Germinal center (tissue), 1 donor: ENCODE data around the gene SH3RF3.
A peak's percentile ranks its signal among the peaks of the same experiment; 100 is the strongest.
"Not testable (repeated sequence)": the region's sequence is repeated elsewhere in the genome, so short reads cannot be mapped to it uniquely, and the experiment has no call there.

Source experiments
- DNase-seq: peaks from one replicate; pipeline ENCODE4 v3.0.0; 2012; ENCODE audit warnings: mixed read lengths, low spot score

Gene SH3RF3

DNA sequence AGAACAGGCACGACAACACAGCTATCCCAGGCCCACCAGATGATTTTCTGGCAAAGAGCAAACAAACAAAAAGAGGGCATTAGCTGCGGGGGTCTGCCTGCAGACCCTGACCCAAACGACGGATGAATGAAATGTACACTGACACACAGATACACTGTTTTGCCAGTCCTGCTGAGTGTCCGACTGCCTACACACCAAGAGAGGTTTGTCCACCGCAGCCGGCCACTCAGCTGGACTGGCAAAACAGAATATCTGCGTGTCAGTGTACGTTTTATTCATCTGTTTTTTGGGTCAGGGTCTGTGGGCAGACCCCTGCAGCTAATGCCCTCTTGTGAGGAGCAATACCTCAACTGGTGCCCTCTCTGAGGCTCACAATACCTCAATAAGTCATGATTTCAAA, 10.7 kb upstream of the SH3RF3 start:
- no peak for DNase-seq

DNA sequence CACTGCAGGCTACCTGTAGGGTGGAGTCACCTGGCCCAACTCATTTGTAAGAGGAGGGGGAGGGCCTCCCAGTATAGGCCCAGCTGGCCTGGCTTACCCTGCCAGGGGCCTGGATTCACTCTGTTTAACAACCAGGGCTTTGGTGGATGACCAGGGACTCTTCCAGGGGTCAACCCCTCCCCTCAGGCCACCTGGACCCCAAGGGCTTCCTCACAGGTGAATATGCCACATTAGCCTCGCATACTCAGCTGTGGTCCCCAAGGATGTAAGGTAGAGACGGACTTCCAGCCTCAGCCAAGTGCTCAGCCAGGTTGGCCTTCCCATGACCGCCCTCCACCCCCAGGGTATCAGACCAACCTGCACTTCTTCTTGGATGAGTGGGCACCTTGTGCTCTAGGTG, 8.8 kb upstream of the SH3RF3 start:
- DNase-seq = no peak

DNA sequence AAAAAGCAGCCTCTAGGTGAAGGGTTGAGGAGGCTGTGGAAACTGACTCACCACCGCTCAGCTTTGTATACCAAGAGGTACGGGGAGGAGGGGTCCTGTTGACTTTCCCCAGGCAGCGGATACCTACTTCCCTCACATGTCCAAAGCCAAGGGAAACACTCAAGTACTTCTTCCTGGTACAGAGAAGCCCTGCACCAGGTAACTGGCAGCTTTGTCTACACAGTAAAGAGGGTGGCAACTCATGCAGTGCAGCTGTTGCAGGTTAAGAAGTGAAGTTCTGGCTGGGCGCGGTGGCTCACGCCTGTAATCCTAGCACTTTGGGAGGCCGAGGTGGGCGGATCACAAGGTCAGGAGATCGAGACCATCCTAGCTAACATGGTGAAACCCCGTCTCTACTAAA, 8.3 kb upstream of the SH3RF3 start:
- not testable (repeated sequence) for DNase-seq

DNA sequence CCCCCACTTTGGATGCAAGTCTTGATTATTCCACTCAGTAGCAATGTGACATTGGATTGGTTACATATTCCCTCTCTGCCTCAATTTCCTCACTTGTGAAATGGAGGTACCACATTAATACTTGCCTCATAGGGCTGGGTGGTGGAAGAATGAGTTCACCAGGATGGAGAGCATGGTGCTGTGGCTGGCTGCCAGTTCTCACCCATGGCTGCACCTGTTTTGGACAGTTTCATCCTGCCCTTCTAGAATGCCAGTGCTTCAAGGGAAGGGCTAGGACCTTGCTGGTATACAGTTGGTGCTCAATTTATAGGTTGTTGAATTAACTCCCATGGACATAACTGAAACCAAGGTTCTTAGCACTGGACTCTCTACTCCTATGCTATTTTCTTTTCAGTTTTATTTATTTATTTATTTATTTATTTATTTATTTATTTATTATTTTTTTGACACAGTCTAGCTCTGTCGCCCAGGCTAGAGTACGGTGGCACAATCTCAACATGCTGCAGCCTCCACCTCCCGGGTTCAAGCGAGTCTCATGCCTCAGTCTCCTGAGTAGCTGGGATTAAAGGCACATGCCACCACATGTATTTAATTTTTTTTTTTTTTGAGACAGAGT, 5.3 kb upstream of the SH3RF3 start:
- no peak for DNase-seq

DNA sequence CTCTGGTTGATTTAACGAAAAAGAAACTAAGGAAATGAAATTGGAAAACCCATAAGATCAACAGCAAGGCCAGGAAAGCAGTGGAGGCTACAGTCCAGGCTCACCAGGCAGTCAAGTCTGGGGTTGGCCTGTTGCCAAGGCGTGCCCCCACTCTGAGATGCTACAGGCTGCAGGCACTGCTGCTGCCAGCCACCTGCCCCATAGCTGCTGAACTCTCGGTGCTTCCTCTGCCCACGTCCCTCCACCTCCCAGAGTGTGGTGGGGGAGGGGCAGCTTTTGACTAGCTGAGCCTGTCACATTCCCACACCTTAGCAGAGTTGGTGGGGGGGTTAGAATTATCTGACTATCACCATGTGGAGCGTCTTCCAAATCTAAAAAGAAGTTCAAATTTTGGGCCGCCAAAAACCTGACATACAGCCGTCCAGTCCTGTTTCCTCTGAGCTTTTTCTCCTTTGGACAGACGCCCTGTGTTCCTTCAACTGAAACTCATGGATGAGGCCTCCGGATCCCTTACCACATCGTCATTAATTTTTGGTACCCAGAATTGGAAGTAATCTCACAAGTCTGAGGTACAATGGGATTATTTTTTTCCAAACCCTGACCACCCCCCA, 3.9 kb upstream of the SH3RF3 start:
- no peak for DNase-seq

DNA sequence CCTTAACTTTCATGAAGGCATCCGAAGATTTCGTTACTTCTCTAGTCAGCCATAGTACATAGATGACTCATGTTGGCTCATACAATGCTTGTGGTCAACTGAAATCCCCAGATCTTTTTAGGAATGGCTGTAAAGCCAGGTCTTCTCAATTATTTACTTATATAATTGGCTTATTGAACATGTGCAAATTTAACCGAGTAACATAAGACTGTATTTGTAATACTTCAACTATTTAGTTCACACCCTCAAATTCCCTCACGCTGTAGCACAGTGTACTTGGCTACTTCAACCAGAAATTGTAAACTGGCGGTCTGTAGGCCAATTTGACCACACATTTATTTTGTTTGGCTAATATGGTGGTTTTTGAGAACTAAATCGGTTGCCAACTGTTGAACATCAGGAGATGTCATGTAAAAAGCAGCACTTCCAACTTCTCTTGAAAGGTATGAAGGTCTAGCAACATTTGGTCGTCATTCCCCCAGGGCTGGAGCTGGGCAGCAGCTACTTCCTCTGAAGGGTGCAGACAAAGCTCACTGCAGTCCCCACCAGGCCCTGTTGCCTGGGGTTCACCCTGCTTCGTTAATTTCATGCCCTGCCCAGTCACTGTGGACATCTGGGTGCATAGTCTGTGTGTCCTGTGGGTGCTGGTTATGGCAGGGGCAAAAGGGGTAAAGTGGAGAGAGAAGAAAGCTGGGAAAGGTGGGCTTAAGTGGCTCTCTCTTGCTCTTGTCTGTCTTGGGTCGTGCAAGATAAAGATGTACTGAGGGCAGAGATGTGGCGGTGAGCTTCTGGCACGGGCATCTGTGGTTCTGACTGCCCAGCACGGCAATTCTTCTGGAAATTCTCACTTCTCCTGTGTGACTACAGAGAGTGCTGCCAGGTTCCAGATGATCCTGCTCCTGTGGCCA, 3.2 kb upstream of the SH3RF3 start:
- DNase-seq = no peak

DNA sequence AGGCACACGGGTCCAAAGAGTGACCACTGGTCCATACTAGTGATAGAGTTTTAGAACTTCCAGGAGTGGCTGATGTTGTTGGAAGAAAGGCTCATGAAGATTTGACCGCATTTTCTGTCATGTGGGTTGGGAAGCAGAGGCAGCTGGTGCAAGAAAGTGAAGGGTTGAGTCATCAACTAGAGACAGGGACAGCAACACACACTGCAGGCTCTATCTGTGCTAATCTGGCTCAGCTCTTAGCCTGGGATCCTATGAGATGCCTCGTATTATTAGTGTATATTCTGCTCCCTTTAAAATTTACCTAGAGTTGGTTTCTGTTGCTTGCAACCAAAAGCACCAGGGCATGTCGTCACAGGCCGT, 2.5 kb upstream of the SH3RF3 start:
- DNase-seq = no peak

DNA sequence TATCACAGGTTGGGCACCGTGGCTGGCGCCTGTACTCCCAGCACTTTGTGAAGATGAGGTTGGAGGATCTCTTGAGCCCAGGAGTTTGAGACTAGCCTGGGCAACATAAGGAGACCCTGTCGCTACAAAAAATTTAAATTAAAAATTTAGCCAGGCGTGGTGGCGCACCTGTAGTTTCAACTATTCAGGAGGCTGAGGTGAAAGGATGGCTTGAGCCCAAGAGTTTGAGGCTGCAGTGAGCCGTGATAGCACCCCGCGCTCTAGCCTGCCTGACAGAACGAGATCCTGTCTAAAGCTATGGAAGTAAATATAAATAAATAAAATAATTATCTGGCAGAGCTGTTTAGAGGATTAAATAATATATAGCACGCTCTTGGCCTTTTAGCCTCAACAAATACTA, 1.4 kb upstream of the SH3RF3 start:
- no peak for DNase-seq

DNA sequence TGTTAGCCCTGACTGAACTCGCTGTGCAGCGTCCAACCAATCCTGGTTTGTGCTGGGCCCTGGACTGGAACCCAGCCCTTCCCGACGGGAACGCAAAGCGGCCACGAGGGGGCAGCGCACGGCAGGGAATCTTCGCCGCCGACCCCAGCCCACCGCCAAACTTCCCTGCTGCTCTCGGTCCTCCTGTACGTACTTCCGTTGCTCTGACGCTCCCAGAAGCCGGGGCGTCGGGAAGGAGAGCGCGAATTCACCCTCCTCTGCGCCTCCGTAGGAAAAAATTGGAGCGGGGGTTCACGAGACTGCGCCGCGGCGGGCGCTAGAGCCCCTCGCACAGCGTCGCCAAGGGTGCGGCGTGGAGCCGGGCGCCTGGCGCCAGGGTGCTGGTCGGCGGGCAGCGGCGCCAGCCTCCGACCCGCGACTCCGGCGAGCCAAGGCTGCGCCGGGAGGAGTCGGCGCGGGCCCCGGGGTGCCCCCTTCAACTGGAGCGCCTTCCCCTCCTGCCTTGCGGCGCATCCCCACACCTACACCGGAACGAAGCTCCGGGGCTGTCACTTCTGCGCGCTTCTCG, 873 bp upstream of the SH3RF3 start:
- DNase-seq = peak; percentile 75

DNA sequence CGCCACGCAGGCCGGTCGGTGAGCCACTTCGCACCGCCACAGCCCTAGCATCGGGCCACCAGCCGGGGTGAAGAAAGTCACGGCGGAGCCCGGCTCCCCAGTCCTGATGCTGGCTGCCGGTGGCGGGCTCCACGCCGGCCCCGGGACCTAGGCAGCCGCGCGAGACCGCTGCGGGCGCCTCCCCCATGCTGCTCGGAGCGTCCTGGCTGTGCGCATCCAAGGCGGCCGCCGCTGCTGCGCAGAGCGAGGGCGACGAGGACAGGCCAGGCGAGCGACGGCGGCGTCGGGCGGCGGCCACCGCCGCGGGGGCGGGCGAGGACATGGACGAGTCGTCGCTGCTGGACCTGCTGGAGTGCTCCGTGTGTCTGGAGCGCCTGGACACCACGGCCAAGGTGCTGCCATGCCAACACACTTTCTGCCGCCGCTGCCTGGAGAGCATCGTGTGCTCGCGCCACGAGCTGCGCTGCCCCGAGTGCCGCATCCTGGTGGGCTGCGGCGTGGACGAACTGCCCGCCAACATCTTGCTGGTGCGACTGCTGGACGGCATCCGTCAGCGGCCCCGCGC, 433 bp downstream of the SH3RF3 start:
- DNase-seq = no peak

DNA sequence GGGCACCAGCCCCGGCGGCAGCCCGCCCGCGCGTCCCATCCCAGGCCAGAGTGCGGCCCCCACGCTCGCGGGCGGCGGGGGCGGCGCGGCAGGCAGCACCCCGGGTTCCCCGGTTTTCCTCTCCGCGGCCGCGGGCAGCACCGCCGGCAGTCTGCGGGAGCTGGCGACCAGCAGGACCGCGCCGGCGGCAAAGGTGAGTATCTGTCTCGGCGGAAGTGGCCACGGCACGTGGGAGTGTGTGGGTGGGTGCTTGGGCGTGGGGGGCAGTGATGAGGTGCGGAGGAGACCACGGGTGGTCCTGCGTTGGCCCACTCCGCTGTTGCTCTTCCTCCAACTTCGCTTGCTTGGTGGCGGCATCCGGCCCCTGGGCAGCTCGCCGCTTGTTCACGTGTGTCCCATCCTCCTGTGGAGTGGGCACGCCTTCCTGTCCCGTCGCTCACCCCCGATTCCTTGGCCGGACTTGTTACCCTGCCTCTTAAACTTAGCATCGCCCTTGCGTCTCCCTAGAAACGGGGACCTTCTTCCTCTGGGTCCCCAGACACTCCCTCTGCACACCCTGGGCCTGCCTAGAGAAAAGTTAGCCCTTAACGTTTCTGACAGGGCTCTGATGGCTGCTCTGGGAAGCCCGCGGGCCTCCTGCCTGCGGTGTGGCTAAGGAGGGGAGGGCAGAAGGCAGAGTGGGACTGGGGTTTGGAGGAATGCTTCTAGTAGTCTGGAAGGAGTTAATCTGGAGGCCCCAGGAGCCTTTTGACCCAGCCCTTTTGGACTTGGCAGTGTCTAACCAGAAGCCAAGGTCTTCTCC, 1.1 kb downstream of the SH3RF3 start:
- no peak for DNase-seq

DNA sequence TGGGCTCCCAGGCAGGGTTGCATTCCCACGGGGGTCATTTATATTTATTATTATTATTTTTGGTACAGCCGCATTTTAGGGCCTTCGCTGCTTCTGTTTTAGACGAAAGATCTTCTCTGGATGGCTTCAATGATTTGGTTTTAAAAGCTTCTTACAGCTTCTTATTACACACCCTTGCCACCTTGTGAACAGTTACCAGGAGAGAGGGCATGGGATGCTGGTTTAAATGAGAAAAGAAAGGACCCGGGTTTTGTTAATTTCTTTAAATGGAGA, 1.7 kb downstream of the SH3RF3 start:
- no peak for DNase-seq

DNA sequence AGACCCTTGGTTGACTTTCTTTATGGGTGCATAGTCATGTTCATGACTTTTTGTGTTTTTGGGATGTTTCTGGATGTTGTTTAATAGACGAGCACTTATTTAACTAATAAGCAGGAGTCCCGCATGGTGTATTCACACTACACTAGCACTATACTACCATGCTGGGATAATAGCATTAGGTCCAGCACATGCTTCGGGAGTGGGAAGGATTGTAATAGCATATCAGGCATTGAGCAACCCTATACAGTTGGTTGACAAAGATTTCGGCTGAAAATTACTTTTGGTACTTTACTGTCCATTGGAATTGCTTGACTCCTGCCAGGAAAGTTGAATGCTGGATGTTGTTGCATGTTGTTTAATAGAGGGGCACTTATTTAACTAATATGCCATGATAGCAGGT, 2.8 kb downstream of the SH3RF3 start:
- no peak for DNase-seq

DNA sequence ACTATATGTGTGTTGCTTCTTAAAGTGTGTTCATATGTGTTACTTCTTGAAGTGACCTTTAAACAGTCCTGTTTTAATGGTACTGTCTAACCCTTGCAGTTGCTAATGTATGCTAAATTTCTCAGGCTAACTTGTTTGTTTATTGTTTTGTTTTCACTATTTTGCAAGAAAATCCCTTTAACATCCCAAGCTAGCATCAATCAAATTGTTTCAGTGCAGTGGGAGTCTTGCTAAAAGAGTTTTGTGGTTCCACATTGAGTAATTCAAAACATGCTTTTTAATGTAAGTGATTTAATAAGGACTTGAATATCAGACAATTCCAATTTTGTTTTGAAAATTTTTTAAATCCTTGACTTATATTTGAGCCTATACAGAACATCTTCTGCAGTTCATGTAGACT, 3.6 kb downstream of the SH3RF3 start:
- DNase-seq = no peak

DNA sequence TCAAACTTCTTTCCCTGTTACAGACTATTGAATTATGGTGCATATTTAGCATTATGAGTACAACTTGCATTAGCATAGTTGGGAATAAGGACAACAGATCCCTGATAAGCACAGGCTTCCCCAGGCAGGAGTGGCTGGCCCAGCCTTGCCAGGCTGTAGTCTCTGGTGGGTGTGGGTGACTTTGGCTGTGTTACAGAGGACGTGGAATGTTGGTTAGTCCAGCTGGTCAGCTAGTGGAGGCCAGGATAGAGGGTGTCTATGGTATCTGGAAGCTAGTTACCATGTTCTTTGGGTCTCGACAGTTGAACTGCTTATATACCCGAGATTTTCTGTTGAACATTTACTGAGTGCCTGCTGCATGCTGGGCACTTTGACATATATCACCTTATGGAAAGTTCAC, 4.7 kb downstream of the SH3RF3 start:
- no peak for DNase-seq

DNA sequence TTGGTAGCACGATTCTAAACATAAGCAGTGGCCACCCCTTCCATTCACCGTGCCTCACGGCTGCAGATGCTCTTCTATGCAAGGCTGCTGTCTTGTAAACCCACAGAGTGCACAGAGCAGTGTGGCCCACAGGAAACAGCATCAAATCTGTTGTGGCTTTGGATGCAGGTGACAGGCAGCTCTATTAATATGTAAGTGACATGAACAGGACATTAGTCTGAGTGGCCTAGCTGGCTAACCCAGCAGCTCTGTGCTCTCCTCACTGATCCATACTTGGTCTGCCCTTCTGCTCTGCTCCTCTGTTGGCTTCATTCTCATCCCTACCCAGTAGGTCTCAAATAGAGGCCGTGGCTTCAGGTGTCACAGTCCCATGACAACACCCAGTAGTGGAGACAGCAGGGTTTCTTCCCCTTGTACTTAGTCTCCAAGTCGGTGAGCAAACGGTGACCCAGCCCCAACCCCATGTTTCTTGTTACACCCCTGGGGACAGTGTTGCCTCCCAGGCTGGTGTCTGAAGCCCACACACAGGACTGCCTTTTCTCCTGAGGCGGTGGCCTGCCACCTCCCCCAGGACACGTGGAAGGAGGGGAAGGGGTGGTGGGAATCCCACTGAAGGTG, 5.8 kb downstream of the SH3RF3 start:
- DNase-seq = no peak

DNA sequence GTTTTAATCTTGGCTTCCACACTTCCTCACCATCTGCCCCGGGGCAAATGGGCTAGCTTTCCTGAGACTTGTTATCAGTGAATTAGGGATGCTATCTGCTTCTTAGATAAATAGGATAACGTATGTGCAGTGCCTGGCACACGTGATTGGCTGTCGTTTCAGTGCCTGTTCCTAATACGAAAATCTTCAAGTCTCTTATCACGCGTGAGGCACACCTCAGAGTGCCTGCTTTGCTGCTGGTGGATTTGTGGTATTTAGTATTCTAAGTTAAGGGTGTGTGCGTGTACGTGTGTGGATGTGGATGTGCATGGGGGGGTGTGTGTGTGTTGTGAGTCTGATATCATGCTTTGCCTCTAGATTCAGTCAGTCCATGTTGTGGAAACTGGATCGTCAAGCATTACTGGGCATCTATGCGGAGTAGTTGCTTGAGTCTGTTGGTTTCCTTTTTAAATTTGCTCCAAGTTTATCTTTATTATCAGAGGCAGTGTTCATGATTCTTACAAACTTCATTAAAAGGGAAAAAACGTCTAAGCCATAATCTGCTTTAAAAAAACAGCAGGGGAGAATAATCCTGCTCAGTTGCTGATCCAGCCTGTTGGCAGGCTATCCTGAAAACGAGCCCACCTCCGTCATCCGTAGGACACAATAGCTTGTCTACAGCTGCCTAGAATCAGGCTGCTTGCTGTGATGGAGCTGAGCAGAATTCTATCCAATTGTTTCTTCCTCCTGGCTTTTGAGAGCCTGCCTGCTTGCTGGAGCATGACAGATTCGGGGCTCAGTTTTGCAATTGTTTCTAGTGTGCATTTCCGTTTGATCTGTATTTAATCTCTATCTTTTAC, 6.6 kb downstream of the SH3RF3 start:
- no peak for DNase-seq

DNA sequence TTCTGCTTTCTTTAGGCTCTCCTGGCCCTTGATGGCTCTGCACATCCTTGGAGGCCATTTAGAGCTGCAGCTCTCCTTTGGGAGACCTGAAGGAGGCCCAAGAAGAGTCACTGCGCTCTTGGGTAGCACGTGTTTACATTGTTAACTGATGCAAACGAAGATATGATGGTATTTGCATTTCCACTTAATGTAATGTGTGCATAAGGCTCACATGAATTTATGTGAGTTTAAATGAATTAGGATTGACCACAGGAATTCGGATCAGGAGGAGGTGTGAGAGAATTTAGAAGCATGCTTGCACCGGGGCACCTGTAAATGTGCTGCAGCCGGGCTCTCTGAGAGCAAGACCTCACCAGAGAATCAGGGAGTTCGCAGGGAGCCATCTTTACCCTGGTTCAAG, 7.5 kb downstream of the SH3RF3 start:
- no peak for DNase-seq

DNA sequence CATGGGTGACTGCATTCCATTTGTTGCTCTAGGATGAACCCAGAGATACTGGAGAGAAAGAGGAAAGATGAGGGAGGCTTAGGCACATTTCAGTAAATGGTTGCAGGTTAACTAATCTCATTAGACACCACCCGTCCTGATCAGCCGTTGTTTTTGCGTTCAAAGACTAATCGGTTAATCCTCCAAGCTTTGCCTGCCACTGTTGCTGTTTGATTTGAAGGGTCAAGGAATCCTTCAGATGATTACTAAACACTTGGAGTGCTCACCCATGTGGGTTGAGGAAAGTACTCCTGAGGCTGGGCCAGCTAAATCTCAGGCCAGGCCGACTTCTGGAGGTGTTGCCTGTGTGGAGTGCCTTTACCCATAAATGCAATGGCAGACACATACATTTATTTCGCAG, 8.6 kb downstream of the SH3RF3 start:
- DNase-seq = no peak

DNA sequence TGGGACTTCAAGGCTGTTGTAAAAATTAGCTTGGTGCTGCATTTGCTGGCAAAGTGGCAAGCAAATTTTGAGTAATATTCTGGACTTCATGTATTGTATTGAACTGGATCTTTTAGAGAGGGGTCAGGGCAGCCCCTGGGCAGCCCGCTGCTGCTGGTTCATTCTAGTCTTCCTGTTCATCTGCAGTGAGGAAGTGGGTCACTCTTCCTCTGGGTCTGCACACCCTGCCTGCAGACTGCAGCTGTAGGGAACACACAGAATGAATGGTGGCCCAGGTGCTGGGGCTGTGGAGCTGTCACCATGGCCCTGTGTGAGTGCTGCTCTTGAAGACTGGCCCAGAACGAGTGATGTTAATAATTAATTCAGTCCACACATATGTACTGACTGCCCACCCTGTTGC, 9.4 kb downstream of the SH3RF3 start:
- no peak for DNase-seq

DNA sequence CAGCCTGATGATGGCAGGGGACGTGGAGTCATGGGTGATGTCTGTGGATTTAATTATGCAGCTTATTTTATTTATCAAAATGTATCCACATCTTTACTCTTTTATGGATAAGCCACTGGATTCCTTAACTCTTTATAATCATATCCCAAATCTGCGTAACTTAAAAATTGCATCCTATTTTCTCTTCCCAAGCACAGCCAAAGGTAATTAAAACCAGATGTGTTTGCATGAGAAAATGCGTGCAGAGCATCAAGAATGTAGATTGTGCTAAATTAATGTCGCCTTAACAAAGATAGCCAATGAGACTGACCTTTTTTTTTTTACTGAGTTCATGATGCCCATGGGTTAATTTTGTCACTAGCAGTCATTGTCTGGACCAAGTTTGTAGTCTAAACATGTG, 10.0 kb downstream of the SH3RF3 start:
- no peak for DNase-seq
